Epithelial cell of proximal tubule (primary cell): ENCODE measurements around the gene PRSS22. TPM values are rescaled to one million over a fixed set of nuclear protein-coding genes. Genes with fewer than 3 reads are reported as not detected.

Source experiments
- DNase-seq: peaks from one replicate; pipeline ENCODE4 v3.0.0-alpha.2; 2011; ENCODE audit warnings: low read depth
- H3K4me3 ChIP-seq: 2 replicates; pipeline ENCODE4 v1.5.1; 2011; ENCODE audit warnings: low read depth, mild to moderate bottlenecking, low read length
- total RNA-seq: library from RNA; depleted of rRNA; stranded (reverse); fragments of >200 nt; gene quantifications from 2 replicates; pipeline ENCODE4 v1.2.3, GENCODE V29; 2015
- TF ChIP-seq, protein P1 (sequence below): conservative IDR thresholded peaks from 2 replicates; pipeline ENCODE4 v1.5.1; 2012; ENCODE audit warnings: low read depth, mild to moderate bottlenecking, low read length

PRSS22 gene
- total RNA-seq, 1 donor from 2014 or later: 11.1 TPM

DNA sequence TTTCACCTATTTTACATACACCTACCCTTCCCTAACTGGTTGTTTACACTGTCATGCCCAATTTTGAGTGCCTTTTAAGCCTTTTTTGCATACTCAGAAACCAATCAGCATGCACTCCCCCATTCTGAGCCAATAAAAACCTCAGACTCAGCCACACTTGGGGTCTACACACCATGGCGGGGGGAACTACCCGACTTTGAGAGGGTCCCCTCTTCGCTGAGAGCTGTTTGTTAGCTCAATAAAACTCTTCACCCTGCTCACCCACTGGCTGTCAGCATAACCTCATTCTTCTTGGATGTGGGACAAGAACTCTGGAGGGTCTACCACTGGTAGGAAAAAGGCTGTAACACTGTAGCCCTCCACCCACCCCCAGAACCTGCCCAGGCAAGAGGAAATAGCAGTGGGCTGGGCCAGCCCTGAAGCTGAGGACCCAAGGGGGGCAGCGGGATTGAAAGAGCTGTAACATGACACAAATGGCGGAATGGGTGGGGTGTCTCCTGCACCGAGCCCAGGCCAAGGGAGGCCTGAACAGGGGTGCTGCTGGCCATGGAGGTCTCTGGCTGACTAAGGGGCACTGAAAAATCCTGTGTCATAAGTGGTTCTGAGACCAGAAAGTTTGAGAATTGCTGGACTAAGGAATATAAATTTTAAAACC, 22.0 kb upstream of the PRSS22 start:
- no peak for DNase-seq
- no peak overlapping the region for H3K4me3 ChIP-seq
- TF ChIP-seq, protein P1, sequence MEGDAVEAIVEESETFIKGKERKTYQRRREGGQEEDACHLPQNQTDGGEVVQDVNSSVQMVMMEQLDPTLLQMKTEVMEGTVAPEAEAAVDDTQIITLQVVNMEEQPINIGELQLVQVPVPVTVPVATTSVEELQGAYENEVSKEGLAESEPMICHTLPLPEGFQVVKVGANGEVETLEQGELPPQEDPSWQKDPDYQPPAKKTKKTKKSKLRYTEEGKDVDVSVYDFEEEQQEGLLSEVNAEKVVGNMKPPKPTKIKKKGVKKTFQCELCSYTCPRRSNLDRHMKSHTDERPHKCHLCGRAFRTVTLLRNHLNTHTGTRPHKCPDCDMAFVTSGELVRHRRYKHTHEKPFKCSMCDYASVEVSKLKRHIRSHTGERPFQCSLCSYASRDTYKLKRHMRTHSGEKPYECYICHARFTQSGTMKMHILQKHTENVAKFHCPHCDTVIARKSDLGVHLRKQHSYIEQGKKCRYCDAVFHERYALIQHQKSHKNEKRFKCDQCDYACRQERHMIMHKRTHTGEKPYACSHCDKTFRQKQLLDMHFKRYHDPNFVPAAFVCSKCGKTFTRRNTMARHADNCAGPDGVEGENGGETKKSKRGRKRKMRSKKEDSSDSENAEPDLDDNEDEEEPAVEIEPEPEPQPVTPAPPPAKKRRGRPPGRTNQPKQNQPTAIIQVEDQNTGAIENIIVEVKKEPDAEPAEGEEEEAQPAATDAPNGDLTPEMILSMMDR: no peak

DNA sequence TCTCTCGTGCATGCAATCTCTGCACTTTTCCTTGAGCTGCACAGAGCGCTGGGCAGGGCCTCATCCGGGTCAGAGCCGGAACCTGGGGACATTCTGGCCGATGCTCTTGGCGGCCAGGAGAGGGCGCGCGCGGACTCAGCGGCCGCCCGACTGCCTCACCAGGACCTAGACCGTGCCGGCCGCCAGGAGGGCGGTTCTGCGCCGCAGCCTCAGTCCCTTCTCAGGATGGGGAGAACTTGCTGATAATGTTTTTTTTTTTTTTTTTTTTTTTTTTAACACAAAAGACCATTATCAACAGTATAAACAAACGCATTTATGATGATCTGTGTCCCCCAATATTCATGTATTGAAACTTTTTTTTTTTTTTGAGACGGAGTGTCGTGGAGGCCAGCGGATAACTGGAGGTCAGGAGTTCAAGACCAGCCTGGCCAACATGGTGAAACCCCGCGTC, 17.0 kb upstream of the PRSS22 start:
- no peak for DNase-seq
- H3K4me3 ChIP-seq: no peak overlapping the region
- TF ChIP-seq, protein P1: peak; percentile 86

DNA sequence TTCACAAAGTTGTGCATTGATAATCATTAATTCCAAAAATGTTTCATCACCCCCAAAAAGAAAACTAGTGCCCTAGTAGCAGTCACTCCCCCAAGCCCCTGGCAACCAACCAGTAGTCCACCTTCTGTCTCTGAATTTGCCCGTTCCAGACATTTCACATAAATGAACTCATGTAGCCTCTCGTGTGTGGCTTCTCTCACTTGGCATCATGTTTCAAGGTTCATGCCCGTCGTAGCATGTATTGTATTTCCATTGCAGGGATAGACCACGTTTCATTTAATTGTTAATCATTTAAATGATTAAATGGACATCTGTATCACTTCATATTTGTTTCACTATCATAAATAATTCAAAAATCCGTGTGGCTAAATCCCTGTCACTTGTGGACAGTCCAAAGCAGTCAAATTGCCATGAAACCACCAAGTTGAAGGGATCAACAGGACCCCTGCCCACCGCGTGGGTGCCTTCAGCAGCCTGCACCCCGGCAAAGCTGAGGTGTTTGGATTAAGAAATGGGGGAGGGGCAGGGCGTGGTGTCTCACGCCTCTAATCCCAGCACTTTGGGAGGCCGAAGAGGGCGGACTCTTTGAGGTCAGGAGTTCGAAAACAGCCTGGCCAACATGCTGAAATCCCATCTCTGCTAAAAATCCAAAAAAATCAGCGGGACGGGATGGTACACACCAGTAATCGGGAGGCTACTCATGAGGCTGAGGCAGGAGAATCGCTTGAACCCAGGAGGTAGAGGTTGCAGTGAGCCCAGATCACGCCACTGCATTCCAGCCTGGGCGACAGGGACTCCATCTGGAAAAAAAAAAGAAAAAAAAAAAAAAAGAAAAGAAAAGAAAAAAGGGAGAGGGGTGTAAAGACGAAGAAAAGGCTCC, 16.3 kb upstream of the PRSS22 start:
- no peak for DNase-seq
- TF ChIP-seq, protein P1: no peak
- H3K4me3 ChIP-seq: no peak overlapping the region

DNA sequence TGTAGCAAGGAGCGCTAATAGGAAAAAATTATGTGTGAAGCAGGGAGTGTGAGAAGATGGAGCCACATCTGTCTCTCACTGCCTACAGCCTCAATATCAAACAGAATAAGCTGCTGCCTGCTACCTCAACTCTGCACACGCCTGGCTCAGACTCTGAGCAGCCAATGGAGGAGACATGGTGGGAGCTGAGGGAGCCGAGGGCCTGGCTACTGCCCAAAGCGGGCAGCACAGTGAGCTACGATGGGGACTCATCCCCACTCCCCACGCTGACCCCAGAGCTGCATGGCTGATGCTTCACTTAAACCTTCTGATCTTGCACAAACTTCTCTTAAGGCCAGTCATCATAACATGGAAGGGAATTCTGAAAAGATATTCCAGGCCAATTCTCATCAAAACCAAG, 14.0 kb upstream of the PRSS22 start:
- H3K4me3 ChIP-seq: no peak overlapping the region
- no peak for DNase-seq
- TF ChIP-seq, protein P1: no peak

DNA sequence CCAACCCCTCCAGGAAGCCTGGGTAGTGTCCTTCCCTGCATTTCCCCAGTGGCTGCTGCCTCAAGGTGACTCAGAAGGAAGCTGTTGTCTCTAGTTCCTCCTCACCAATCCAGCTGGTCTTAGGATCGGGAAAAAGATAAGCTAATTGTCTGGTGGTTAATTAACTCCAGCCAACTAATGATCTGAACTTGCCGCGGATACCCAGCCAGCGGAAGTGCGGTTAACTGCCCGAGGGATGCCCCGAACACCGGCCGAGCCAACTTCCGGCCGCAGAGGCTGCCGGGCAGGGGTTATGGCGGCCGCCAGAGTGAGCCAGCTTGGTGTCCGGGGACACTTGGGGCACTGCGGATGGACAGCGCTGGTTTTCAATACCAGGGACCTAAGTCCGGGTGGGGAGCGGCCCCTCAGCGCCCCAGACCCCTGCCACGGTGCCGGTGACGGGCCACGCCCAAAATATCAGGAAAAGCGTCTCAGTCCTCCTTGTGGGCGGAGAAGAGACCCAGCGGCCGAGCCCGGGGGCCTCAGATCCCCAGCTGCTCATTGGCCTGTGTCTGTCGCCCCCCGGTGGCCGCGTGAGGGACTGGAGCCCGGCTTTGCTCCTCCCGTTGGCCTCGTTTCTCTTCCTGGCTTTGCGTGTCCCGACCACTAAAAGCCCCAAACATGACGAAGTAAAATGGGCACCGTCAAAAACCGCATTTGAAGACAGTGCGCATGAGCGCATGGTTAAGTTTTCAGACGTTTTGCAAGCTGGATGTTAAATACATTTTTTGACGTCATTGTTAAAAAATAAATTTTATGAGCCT, 10.2 kb upstream of the PRSS22 start:
- TF ChIP-seq, protein P1: peak; percentile 92
- no peak for DNase-seq
- H3K4me3 ChIP-seq: peak overlapping the region; percentile 68

DNA sequence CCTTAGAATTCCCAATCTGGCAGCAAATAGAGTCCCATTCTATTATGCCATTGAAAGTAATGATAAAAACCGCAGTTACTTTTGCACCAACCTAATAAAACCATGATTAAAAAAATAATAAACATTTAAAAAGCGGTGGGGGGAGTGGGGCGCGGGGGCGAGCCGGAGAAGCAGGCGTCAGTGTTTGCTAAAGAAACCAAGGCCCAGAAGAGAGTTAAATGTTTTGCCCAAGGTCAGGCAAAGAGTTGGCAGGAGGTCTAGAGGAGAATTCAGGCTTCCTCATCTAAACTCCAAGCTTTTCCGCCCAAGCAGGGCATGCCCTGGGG, 9.7 kb upstream of the PRSS22 start:
- TF ChIP-seq, protein P1: no peak
- DNase-seq: no peak
- H3K4me3 ChIP-seq: peak overlapping the region; percentile 68
